ENCODE results near the gene PLCG2. TPM values are rescaled to one million over a fixed set of nuclear protein-coding genes. Genes with fewer than 3 reads are reported as not detected.

The PLCG2 gene
- total and polyA plus RNA-seq, 3 donors from 2014 or later, result 6.8 to 11.3 (median 8.0) TPM

GRCh38 chr16:81804134-81804610, 25.1 kb downstream of the PLCG2 start:
- no peak for TF ChIP-seq CTCF (IDR thresholded peaks at IDR 0.05)
- TF ChIP-seq POLR2A (IDR thresholded peaks at IDR 0.05), result no peak
- no peak for DNase-seq

GRCh38 chr16:81806696-81807095, 27.6 kb downstream of the PLCG2 start:
- no peaks in the 10 kb centered on the region for H3K27me3 ChIP-seq
- no peaks in the 10 kb centered on the region for H3K36me3 ChIP-seq (ENCODE audit: low read depth, missing control alignments)
- DNase-seq, result no peak
- H3K9me3 ChIP-seq, result no peaks in the 10 kb centered on the region
- WGBS, 2 donors, result 83 to 89% methylated on average over 6 of the region's 6 CpGs
- H3K27ac ChIP-seq, result no peak overlapping the region
- H3K4me1 ChIP-seq, result no peaks in the 10 kb centered on the region
- intact Hi-C loops (cut with DNase I; ENCODE audit: low total_unique reads), result no loop called here
- no peak overlapping the region for H3K4me3 ChIP-seq
- TF ChIP-seq POLR2A (IDR thresholded peaks at IDR 0.05), result no peak
- no peak for TF ChIP-seq CTCF (IDR thresholded peaks at IDR 0.05)

More at GRCh38 chr16:81804134-81804610, 25.1 kb downstream of the PLCG2 start:
- Histone ChIP-seq H3K36me3 (ENCODE audit: low read depth, missing control alignments) (no peaks in the 10 kb centered on the region), H3K4me1 (no peaks in the 10 kb centered on the region), H3K4me3 (no peak overlapping the region), H3K27ac (no peak overlapping the region), H3K9me3 (no peaks in the 10 kb centered on the region), H3K27me3 (no peaks in the 10 kb centered on the region)
- intact Hi-C loops (cut with DNase I; ENCODE audit: low total_unique reads), result no loop called here
- 80 to 86% methylated on average over 2 of the region's 2 CpGs for WGBS, 2 donors

GRCh38 chr16:81807767-81808358, 28.8 kb downstream of the PLCG2 start:
- intact Hi-C loops (cut with DNase I; ENCODE audit: low total_unique reads), result no loop called here
- WGBS, 2 donors, result 74 to 80% methylated on average over 4 of the region's 4 CpGs
- H3K36me3 ChIP-seq (ENCODE audit: low read depth, missing control alignments), result no peaks in the 10 kb centered on the region
- H3K27me3 ChIP-seq, result no peaks in the 10 kb centered on the region
- no peaks in the 10 kb centered on the region for H3K4me1 ChIP-seq
- DNase-seq, result no peak
- H3K27ac ChIP-seq, result no peak overlapping the region
- no peak overlapping the region for H3K4me3 ChIP-seq
- no peaks in the 10 kb centered on the region for H3K9me3 ChIP-seq
- TF ChIP-seq POLR2A (IDR thresholded peaks at IDR 0.05) (no peak), CTCF (IDR thresholded peaks at IDR 0.05) (no peak)

- H3K36me3 ChIP-seq (ENCODE audit: low read depth, missing control alignments), result no peaks in the 10 kb centered on the region
- TF ChIP-seq CTCF (IDR thresholded peaks at IDR 0.05), result no peak
- no peak for TF ChIP-seq POLR2A (IDR thresholded peaks at IDR 0.05)
- no peaks in the 10 kb centered on the region for H3K9me3 ChIP-seq
- no peak overlapping the region for H3K4me3 ChIP-seq
- no peak for DNase-seq
- H3K4me1 ChIP-seq, result no peaks in the 10 kb centered on the region
- intact Hi-C loops (cut with DNase I; ENCODE audit: low total_unique reads), result no loop called here
- WGBS, 2 donors, result 91 to 93% methylated on average over 3 of the region's 3 CpGs
- no peaks in the 10 kb centered on the region for H3K27me3 ChIP-seq
- no peak overlapping the region for H3K27ac ChIP-seq
Observed at GRCh38 chr16:81808933-81809480, 29.9 kb downstream of the PLCG2 start.

- no peak overlapping the region for H3K27ac ChIP-seq
- intact Hi-C loops (cut with DNase I; ENCODE audit: low total_unique reads), result no loop called here
Observed at GRCh38 chr16:81809567-81809966, 30.5 kb downstream of the PLCG2 start.

More at GRCh38 chr16:81809567-81809966, 30.5 kb downstream of the PLCG2 start:
- Histone ChIP-seq H3K9me3 (no peaks in the 10 kb centered on the region), H3K27me3 (no peaks in the 10 kb centered on the region), H3K4me3 (no peak overlapping the region), H3K36me3 (ENCODE audit: low read depth, missing control alignments) (no peaks in the 10 kb centered on the region), H3K4me1 (no peaks in the 10 kb centered on the region)
- WGBS, 2 donors, result 69 to 79% methylated on average over 3 to 4 of the region's 4 CpGs
- TF ChIP-seq CTCF (IDR thresholded peaks at IDR 0.05), result no peak
- TF ChIP-seq POLR2A (IDR thresholded peaks at IDR 0.05), result no peak
- DNase-seq, result no peak
